ENCODE results near the gene ABCA7.

Gene ABCA7

GRCh38 chr19:1074544-1075283 lies 34.8 kb downstream of the ABCA7 start:
- DNase-seq = peak; percentile 91

- DNase-seq = no peak
These were observed 36.1 kb downstream of the ABCA7 start for GRCh38 chr19:1076046-1076386.

GRCh38 chr19:1076951-1077350 lies 37.0 kb downstream of the ABCA7 start:
- peak; percentile 96 for DNase-seq

GRCh38 chr19:1079566-1080111 lies 39.7 kb downstream of the ABCA7 start:
- peak; percentile 91 for DNase-seq

DNA sequence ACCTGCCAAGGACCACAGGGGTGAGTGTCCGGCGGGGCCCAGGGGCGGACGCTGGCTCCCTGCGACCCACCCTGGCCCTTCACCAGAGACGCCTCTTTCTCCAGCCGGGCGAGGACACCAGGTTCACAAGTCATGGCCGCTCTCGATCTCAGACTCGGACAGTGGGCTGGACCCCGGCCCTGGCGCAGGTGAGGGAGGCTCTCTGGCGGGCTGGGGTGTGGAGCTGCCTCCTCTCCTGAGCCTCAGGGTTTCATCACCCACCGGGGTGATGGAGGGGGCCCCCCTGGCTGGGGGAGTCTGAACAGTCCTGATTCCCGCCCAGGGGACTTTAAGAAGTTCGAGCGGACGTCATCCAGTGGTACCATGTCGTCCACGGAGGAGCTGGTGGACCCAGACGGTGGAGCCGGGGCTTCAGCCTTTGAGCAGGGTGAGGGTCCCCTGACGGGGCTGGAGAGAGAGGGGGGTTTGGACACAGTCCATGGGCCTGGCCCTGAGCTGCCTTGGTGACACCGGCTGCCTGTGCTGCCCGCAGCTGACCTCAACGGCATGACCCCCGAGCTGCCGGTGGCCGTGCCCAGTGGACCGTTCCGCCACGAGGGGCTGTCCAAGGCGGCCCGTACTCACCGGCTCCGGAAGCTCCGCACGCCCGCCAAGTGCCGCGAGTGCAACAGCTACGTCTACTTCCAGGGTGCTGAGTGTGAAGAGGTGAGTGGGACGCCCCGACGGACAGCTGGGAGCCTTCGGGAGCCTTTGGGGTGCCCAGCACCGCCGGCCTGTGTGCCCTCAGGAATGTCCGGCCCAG lies 40.7 kb downstream of the ABCA7 start:
- no peak for DNase-seq

DNA sequence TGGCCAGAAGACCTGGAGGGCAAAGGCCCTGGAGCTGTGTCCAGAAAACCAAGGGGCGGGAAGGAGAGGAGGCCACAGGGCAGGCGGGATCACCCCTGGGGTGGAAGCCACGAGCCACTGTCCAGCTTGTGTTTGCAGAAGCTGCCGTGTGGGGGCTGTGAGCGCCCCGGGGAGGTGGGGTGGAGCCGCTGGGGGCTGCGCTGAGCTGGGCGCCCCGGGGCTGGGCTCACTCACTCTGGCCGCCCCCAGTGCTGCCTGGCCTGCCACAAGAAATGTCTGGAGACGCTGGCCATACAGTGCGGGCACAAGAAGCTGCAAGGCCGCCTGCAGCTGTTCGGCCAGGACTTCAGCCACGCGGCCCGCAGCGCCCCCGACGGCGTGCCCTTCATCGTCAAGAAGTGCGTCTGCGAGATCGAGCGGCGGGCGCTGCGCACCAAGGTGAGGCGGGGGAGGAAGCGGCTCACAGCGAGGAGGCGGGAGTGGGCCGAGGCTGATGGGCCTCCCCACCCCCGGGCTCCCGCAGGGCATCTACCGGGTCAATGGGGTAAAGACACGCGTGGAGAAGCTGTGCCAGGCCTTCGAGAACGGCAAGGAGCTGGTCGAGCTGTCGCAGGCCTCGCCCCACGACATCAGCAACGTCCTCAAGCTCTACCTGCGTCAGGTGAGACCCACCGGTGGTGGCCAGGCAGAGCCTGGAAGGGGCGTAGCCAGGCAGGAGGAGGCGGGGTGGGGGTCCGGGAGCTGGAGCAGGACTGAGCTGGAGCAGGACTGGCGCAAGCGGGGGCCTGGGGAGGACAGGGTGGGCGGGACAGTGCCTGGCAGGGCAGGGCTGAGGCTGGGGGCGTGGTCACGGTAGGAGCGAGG lies 41.6 kb downstream of the ABCA7 start:
- DNase-seq = no peak

DNA sequence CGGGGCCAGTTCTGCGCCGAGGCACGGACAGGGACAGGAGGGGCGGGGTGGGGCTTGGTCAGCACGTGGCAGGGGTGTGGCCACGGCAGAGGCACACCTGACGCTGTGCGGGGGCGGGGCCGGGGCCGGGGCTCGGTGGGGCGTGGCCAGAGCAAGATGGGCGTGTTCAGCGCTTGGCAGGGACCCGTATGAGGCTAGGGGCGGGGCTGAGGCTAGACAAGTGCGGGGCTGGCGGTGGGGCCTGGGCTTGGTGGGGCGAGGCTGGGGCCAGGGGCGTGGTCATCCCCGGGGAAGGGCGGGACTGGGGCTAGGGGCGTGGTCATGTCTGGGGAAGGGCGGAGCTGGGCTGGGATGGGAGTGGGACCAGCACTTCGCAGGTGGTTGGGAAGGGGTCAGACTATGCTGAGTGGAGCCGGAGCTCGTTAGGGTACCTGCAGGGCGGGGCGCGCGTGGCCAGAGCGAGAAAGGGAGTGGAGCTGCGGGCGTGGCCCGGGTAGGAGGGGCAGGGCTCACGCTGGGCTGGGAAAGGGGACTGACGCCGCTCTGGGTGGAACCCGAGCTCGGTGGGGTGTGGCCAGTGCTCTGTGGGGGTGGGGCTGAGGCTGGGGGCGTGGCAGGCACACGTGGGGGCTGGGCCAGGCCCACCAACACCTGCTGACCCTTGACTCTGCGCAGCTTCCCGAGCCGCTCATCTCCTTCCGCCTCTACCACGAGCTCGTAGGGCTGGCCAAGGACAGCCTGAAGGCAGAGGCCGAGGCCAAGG lies 42.4 kb downstream of the ABCA7 start:
- peak; percentile 86 for DNase-seq

GRCh38 chr19:1082928-1083816 lies 43.3 kb downstream of the ABCA7 start:
- DNase-seq = no peak

DNA sequence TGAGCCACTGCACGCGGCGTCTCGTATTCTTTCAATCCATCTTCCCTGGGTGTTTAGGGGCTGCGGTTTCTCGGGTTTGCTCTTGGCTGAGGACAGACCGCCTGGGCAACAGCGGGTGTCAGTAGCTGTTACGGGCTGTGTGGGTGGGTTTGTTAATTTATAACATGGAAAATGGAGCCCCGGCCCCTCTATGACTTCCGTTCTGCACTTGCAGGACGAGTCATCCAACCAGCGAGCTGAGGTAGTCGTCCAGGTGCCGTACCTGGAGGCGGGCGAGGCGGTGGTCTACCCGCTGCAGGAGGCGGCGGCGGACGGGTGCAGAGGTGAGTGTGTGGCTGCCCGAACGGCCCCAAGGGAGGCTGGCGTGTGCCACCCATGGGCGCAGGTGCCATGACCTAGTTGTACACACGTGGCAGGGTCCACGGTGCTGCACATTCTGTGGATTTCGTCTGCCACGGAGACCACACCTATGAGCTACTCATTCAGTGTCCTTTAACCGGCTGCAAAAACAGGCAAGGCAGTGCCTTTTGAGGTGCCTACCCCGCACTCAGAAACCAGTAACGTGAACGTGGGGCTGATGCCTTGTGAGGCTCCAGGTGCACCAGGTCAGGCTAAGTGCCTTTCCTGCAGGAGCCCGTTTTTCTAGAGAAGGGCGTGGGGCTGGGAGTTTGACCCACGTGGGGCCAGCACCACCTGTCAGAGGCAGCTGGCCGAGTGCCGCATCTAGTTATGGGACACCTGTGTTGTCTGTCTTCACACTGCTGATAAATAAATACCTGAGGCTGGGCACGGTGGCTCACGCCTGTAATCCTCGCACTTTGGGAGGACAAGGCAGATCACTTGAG lies 44.3 kb downstream of the ABCA7 start:
- DNase-seq = no peak

DNA sequence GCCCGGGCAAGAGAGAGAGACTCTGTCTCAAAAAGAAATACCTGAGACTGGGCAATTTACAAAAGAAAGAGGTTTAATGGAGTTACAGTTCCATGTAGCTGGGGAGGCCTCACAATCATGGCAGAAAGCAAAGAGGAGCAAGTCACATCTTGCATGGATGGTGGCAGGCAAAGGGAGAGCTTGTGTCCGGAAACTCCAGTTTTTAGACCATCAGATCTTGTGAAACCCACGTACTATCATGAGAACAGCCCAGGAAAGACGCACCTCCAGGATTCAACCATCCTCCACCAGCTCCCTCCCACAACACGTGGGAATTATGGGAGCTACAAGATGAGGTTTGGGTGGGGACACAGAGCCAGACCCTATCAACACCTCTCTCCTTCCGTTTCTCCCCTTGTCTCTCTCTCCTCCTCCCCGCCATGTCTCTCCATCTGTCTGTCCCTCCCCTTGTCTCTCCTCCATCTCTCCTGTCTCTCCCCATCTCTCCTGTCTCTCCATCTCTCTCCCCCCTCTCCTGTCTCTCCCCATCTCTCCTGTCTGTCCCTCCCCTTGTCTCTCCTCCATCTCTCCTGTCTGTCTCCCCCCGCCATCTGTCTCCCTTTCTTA lies 45.2 kb downstream of the ABCA7 start:
- no peak for DNase-seq

GRCh38 chr19:1085676-1086442 lies 46.0 kb downstream of the ABCA7 start:
- DNase-seq = no peak

DNA sequence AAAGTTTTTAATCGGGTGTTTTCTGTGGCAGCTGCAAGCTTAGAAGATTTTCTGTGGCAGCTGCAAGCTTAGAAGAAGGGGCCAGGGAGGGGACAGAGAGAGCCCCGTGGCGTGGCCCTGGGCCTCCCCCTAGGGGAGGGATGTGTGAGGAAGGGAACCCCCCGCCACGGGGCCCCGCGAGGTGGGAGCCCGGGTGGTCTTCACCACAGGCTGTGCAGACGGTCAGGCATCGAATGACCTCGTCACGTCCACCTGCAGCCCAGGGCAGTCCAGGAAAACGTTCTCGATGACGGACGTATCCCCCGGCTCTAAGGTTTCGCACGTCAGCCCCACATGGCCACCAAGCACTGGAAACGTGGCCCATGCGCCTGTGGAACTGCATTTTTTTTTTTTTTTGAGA lies 46.7 kb downstream of the ABCA7 start:
- DNase-seq = no peak

GRCh38 chr19:1087813-1088415 lies 48.0 kb downstream of the ABCA7 start:
- DNase-seq = peak; percentile 53

- no peak for DNase-seq
These were observed 48.6 kb downstream of the ABCA7 start for GRCh38 chr19:1088416-1089010.

DNA sequence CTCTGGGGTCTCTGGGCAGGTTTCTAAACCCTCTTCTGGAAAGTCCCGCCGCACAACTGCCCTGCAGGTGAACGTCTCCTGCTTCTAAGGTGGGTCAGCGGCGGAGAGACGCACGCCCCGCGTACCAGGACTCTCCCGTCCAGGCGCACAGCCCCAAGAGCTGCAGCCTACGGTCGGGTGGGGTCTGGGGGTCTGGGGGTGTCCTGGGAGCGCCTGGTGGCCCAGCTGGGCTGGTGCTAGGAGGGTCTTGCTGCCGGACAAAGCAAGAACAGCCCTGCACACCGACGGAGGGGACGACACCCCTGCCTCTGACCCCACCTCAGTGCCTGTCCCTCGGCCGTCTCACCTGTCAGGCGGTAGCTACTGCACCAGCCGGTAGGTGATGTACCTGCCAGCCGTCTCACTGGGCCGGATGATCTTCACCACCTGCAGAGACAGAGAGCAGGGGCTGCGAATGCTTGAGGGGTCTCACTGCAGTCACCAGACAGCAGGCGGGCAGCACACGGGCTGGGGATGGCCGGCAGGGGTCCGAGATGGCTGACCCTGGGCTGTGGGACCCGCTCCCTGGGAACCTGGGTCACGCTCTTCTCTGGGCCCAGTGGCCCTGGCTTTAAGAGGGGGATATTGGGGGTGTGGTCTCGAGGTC lies 49.3 kb downstream of the ABCA7 start:
- no peak for DNase-seq

DNA sequence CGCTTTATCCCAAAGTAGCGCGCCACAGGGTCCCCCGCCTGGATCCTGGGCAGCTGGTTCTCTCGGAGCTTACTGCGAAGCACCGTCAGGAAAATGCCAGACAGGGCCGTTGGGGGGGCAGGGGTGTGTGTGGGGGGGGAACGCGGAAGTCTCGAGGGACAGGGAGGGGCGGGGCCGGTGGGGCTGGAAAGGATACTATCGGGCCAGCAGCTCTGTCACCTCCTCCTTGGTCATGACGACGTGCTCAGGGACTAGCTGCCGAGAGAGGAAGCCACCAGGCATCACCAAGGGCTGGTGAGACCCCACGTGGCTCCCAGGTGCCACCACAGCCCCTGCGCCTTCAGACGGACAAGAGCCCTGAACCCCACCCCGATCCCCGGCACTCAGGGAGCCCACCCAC lies 50.0 kb downstream of the ABCA7 start:
- no peak for DNase-seq

DNA sequence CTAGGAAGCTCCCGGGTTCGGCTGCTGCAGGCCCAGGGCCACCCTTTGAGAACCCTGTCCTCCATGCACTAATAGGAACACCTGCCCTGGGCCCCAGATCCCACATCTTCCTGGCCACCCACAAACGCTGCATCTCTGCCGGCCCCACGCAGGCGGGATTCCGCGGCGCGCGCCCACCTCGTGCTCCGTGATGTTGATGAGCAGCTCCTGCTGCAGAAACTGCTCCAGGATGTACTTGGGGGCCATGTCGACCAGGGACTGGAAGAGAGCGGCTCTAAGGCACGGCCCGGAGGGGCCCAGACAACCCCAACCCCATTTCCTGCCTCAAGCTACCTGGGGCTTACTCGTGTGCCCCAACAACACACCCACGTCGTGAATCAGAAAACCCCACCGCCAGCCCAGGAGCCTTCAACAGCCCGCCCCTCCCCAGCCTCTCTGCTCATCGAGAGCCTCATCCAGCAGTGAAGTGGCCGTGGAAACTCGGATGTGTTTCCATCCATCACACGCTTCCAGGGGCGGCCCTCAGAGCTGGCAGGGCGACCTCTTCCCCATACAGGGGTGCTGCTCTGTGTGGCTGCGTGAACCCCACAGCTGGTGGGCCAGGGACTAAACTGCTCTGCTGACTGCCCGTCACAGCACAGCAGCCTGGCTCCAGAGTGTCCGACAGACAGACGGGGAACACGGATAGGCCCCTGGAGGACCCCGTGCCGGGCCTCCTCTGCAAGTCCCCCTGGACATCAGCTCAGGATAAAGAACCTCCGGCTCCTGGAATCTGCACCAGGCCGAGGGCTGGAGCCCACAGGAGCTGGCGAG lies 51.0 kb downstream of the ABCA7 start:
- no peak for DNase-seq
